SK-N-SH treated with all-trans-retinoic acid at 6 μM for 48 hours (cell line): ENCODE results near the gene MS4A13.

ENCODE experiments used
- ZNF565 ChIP-seq: fragments of 450-650 bp; formaldehyde crosslinking; conservative IDR thresholded peaks from 2 replicates; pipeline ENCODE4 v1.5.0; 2020; ENCODE audit warnings: low read depth, mild to moderate bottlenecking, moderate library complexity
- ZNF70 ChIP-seq: fragments of 450-650 bp; formaldehyde crosslinking; IDR thresholded peaks from 2 replicates; pipeline ENCODE4 v1.5.0; 2020; ENCODE audit warnings: mild to moderate bottlenecking, moderate library complexity
- TF ChIP-seq, protein P1 (sequence below): fragments of 250-450 bp; sonication (Bioruptor Pico); IDR thresholded peaks from 2 replicates; pipeline ENCODE4 v1.5.1; 2020; ENCODE audit warnings: low read depth, mild to moderate bottlenecking, moderate library complexity
- TF ChIP-seq, protein P2 (sequence below): fragments of 250-450 bp; sonication (Bioruptor Pico); IDR thresholded peaks from 2 replicates; pipeline ENCODE4 v1.8.0; 2020; ENCODE audit warnings: mild to moderate bottlenecking, moderate library complexity, borderline replicate concordance

DNA sequence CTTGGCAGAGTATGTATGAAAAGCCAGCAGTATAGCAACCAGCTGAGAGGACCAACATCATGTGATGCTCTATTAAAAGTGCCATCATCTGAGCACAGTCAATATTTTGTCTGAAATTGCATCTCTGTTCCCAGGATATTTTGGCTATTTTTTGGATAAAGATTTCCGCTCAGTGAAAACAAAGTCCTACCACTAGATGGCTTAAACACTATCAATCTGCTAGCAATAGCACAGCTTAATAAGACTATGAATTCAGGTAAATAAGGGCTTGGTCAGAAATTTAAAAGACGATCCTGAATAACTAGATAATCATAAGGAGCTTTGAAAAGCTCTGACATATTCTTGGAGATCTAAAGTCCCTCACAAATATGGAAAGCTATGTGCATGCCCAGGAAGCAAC, 74.4 kb downstream of the MS4A13 start:
- TF ChIP-seq ZNF70 (no peak), ZNF565 (CRISPR knock-in tag) (no peak)
- TF ChIP-seq, protein P1, sequence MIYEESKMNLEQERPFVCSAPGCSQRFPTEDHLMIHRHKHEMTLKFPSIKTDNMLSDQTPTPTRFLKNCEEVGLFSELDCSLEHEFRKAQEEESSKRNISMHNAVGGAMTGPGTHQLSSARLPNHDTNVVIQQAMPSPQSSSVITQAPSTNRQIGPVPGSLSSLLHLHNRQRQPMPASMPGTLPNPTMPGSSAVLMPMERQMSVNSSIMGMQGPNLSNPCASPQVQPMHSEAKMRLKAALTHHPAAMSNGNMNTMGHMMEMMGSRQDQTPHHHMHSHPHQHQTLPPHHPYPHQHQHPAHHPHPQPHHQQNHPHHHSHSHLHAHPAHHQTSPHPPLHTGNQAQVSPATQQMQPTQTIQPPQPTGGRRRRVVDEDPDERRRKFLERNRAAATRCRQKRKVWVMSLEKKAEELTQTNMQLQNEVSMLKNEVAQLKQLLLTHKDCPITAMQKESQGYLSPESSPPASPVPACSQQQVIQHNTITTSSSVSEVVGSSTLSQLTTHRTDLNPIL, result no peak
- TF ChIP-seq, protein P2, sequence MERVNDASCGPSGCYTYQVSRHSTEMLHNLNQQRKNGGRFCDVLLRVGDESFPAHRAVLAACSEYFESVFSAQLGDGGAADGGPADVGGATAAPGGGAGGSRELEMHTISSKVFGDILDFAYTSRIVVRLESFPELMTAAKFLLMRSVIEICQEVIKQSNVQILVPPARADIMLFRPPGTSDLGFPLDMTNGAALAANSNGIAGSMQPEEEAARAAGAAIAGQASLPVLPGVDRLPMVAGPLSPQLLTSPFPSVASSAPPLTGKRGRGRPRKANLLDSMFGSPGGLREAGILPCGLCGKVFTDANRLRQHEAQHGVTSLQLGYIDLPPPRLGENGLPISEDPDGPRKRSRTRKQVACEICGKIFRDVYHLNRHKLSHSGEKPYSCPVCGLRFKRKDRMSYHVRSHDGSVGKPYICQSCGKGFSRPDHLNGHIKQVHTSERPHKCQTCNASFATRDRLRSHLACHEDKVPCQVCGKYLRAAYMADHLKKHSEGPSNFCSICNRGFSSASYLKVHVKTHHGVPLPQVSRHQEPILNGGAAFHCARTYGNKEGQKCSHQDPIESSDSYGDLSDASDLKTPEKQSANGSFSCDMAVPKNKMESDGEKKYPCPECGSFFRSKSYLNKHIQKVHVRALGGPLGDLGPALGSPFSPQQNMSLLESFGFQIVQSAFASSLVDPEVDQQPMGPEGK (CRISPR knock-in tag), result no peak
